HT1080 (cell line): ENCODE results near the gene DIP2C. TPM values are rescaled to one million over a fixed set of nuclear protein-coding genes. Genes with fewer than 3 reads are reported as not detected.
"Not testable (repeated sequence)": the region's sequence is repeated elsewhere in the genome, so short reads cannot be mapped to it uniquely, and the experiment has no call there.

Source experiments
- DNase-seq: peaks from one replicate; pipeline ENCODE4 v3.0.0-alpha.2; 2015; ENCODE audit warnings: low read depth
- total RNA-seq: library from RNA; depleted of rRNA; stranded (reverse); fragments of >200 nt; shearing (Covaris generic); gene quantifications from 2 replicates; pipeline ENCODE4 v1.2.3, GENCODE V29; 2014

The DIP2C gene
- total RNA-seq, 1 experiment from 2014 or later, result 3.2 TPM

DNA sequence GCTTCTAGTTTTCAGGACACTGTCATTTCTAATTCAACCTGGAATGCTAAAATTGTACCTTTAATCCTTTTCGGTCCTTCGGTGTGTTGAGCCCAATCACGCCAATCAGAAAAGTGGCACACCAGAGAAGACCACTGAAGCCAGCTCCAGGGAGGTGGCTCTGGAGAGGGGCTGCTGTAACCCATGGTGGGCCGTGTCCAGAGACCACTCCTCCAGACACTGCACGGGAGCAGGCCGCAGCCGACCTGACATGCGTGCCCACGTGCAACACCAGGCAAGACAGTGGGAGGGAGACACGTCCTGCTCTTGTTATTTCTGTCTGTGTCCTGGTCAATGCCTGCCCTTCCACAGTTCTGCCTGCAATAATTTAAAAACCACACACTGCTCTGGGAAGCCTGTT, 308.1 kb downstream of the DIP2C start:
- DNase-seq, result no peak

DNA sequence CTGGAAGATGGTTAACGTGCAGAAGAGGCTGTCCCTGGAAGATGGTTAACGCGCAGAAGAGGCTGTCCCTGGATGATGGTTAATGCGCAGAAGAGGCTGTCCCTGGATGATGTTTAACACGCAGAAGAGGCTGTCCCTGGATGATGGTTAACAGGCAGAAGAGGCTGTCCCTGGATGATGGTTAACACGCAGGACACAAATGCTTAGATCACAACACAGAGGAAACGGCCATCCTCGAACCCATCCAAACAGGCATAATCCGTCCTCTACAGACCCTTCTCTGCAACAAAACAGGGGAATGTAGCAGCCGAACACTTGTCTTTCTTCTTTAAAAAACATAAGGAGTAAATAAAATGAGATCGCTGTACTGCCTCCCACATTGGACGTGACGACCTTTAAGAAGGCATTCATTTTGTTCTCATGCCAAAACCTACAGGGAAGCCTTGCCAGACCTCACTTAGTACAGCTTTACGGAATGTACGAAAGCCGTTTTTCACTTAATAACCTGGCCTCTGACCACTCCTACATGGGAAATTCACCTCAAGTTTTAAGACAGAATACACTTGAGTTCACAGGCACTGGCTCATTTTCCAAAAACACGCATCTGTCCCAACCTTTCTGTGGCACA, 309.0 kb downstream of the DIP2C start:
- no peak for DNase-seq

DNA sequence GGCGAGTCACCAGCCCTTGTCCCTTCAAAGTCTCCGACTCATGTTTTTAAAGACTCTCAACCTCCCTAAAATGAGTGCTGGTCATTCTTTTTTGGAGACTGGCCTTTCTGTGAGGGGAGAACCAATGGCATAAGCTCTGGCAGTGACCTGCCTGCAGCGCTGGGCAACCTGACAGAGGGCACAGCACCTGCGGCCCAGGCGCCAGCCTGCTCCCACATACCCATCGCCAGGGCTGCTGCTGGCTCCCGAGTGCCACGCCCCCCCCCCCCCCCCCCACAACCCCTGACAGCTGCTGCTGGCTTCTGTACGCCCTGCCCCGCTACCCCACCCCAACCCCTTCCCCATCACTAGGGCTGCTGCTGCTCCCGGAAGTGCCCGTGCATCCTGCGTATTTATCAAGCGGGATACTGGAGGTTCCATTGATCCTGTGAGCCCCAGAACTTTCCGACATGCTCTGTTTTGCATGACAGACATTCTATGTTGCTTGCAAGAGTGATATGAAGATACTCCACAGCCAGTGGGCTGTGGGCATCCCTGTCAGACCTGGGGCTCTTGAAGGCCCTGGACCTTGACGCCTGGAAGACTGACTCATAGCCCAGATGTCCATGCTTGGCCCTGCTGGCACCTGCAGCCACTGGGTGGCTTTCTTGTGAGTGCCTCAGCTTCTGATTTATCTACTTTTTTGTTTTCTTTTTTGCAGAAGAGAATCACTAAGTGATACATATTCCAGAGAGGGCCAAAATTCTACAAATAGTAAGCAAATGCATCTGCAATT, 310.4 kb downstream of the DIP2C start:
- no peak for DNase-seq

DNA sequence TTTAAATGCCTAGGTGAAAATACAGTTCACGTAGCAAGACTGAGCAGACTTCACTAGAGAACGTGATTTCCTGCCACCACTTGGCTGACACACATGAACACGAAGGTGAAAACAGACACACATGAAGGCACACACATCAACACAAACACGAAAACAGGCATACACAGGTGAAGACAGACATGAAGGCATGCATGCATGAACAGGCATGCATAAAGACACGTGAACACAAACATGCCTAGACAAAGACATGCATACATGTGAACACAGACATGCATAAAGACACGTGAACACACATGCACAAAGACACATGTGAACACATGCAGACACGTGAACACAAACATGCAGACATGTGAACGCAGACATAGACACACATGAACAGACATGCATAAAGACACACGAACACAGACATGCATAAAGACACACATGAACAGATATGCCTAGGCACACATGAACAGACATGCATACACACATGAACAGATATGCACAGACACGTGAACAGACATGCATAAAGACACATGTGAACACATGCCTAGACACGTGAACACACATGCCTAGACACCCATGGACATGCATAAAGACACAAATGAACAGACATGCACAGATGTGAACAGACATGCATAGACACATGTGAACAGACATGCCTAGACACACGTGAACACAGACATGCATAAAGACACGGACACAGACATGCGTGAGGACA, 311.1 kb downstream of the DIP2C start:
- DNase-seq, result no peak

DNA sequence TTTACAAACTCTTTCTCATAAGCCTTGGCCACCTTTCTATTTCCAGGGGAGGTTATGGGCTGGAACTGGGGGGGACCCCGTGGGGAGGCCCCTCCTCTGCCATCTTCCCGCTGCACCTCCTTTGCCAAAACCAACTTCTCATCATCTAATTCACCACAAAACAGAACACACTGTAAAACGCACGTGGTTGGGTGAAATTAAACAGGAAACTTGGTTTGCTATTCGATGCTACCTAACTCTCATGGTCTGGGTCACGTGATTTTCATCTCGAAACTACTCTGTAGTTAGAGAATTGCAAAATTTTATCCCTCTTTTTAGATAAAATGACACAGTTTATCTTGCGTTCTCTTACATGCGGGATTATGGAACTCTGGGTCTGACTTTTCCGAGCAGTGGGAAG, 312.2 kb downstream of the DIP2C start:
- no peak for DNase-seq

DNA sequence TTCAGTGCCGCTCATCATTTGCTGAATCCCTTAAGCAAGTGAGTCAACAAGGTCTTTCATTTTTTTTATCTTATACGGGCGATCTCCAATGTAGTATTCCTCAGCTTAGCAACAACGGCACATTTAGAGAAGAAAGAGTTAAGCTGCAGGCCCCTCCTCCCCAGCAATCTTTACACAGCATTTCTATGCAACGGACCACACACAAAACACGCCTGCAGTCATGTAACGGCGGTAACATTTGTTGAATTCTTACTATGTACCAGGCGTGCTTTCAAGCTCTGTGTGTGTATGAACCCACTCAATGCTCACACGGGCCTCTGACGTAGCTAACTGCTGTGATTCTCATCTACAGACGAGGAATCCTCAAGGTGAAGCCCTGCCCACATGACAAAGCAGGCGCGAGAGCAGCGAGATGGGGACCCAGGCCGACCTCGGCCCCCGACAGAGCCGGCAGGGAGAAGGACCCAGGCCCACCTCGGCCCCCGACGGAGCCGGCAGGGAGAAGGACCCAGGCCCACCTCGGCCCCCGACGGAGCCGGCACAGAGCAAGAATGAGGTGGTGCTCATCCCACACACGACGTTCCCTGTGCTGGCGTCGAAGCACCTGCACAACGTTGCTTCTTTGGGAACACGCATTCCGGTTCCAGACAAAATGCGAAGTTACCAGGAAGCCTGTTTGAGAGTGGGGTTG, 313.5 kb downstream of the DIP2C start:
- no peak for DNase-seq

DNA sequence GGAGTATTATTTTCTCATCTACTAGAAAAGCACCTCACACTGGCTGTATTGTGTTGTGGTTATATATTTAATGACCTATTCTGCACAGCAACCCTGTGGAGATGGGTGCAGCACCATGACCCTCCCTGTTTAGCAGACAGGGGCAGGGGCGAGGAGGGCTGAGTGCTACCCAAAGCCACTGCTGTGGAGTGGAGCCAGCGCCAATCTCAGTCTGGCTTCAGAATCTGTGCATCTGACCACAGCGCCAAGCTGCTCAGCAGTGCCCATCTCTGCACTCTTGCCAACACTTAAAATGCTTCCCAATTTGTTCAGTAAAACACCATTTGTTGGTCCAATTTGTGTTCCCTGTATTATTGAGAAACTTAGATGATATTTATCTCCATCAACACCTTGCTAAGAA, 315.1 kb downstream of the DIP2C start:
- DNase-seq, result no peak

DNA sequence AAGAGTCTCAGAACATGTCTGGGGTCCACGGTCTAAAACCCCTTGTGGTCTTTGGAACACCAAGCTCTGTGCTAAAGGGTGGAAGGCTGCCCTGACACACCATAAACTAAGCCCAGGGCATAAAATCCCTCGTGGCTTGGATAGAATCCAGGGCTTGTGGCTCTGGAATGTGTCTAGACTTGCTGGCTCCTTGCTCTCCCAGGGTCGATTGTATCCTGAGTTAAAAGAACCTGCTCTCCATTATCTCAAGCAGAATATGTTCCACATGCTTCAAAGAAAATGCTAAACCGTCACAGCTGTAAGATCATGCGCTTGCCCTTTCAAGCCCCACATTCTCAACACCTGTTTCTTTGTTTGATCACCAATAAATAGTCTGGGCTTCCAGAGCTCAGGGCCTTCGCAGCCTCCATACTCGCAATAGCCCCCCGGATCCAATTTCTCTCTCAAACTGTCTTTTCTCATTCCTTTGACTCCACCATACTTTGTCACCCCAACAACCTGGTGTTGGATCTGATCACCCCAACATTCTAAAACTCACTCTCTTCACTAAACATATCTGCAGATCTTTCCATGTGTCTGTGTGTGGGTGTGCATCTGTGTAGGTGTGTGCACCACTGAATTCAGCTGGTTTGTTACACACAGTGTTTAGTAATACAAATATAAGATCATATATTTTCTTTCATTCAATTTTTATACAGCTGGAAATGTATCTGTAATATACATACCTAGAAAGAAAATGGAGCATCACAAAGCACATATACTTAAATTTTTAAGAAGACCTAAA, 315.8 kb downstream of the DIP2C start:
- DNase-seq, result peak; percentile 48

DNA sequence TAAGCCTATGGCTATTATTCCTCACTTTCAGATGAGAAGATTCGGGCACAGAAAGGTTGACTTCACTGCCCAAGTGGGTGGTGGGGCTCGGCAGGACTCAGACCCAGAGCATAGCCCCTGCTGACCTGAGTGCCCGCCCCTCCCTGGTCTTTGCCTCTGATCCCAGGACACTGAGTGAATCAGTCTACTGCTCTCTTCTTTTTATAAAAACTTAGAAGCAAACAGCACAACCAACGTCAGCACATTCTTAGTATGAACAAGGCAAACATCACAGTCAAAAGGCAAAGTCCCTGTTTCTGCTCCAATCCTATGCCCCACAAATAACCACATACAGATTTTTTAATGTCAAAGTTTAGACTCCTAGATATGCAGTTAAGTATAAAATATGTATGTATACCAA, 316.5 kb downstream of the DIP2C start:
- DNase-seq, result no peak

DNA sequence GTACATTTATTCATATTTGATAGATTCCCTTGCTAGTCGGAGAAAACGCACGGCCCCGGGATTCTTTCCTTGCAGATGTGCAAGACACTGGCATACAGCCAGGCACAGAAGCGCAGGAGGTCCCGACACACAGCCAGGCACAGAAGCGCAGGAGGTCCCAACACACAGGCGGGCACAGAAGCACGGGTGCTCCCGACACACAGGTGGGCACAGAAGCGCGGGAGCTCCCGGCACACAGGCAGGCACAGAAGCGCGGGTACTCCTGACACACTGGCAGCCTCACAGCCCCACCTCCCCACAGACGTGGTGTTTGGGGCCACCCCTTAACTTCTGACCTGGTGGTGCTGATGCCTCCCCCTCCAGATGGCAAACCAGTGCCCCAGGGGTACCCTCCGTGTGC, 316.9 kb downstream of the DIP2C start:
- DNase-seq, result no peak

DNA sequence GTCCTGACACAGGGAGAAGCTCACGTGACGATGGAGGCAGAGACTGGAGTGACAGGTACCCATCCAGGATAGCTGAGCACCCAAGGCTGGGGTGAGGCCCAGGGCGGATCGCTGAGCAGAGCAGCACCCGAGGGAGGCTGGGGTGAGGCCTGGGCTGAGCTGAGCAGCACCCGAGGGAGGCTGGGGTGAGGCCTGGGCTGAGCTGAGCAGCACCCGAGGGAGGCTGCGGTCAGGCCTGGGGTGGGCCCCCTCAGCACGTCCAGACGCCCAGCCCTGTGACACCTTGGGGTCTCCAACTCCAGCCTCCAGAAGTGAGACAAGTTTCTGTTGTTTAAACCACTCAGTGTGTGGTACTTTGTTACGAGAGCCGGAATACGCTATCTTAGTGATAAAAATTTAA, 318.0 kb downstream of the DIP2C start:
- DNase-seq, result no peak

DNA sequence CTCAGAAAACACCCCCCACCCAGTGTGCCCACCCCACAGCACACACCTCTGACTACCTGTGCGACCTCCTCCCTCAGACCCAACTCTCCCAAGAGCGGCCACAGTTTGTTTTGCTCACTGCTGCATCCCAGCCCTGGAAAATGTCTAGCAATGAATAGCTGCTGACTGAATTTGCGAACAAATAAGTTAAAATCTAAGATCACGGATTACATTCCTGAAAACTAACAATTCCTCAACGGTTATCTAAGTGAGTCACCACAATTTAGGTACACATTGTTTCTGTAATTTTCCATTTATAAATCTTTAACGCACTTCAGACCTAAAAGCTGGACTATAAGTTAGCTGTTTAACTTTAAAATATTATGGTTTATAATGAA, 319.0 kb downstream of the DIP2C start:
- no peak for DNase-seq

DNA sequence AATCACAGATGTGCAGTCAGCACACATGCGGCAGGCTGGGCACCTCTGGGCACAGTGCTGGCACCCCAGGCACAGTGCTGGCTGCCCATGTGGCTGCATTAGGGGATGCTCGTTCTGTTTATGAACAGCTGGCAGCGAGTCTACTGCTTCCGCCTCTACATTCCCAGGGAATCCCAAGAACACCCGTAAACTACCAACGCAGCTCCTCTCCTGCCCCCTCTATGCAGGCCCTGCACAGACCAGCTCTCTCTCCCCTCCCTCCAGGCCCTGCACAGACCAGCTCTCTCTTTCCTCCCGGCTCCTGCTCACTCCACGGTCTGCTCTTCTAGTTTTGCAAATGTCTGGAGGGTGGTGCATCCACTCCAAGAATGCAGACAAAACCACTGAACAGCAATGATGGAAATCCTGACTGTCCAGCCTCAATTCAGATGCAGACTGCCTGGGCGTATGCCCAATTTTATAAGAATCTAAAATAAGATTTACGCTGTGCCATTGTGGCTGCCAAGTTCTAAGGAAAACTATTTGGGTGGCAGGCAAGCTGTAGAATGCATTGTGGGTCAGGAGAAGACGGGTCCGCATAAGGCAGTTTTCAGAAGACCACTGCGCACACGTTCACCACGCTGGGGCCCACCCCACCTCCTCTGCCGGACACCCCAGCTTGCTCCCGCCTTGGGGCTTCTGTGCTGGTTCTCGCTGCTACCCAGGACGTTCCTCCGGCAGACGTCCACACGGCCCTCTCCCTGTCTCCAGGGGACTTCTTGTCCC, 319.6 kb downstream of the DIP2C start:
- DNase-seq, result no peak

DNA sequence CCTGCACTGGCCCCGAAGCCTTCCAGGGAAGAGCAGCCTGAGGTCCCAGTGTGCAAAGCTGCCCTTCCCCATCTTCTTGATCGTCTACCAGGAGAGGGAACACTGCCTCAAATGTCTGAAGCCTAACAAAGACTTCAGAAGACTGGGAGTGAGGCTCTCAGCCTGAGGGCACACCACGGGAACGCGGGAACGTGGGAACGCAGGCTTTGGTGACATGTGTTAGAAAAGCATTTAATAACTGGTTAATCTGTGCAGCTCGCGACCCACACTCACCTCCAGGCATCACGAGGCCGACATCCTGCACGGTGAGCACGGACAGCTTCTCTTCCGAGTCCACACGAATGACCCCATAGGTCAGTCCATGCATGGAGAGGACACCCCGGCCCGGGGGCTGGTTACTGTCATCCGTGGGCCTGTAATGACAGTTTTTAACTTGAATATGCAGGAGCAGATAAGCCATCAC, 320.2 kb downstream of the DIP2C start:
- DNase-seq, result no peak

DNA sequence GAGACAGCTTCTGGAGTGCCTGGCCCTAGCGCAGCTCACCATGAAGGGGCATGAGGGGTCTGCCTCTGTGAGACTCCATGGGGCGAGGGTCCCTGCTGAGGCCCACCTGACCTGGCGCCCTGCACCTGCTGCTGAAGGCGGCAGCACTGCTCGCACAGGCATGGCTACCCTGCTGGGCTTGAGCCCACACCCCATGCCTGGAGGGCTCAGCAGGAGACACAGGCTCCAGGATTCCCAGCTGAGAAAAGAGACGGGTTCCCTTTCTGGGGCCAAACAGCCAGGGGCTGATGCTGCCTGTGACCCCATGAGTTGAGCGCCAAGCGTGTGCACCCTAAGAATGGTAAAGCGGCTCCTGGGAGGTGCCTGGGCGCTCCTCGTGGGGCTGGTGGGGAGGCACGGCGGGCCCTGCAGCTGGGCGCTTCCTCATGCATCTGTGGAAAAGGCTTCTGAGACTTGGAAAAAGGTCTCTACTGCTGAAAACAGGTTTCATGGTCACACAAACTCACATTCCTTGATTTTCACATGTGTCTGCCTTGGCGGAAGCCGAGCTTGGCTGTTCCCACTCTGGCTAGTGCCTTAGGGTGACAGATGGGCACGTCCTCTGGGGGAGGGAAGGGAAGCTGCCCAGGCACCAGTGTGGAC, 320.8 kb downstream of the DIP2C start:
- no peak for DNase-seq

DNA sequence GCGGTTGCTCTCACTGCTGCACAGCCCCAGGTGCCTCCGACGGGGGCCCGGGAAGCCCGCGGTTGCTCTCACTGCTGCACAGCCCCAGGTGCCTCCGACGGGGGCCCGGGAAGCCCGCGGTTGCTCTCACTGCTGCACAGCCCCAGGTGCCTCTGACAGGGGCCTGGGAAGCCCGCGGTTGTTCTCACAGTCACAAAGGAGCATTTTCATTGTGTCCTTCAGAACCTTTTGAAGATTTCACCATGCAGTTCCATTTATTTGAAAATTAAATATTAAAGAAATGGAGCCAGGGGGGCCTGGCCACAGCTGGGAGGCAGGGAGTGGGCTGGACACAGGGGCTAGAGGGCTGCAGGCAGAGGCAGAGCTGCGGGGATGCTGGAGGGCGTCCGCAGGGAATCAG, 321.4 kb downstream of the DIP2C start:
- DNase-seq, result not testable (repeated sequence)

DNA sequence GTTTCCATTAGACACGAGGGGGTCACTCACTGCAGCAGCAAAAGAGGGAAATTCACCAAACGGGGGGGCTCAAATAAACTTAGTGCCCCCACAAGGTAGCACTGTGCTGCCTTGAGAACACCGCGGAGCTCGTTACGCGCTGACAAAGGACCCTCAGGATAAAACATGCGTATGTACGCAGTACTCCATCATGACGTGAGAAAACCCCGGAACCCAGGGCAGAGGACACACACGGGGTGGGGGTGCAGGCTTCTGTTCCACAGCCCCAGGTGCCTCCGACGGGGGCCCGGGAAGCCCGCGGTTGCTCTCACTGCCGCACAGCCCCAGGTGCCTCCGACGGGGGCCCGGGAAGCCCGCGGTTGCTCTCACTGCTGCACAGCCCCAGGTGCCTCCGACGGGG, 321.8 kb downstream of the DIP2C start:
- no peak for DNase-seq

DNA sequence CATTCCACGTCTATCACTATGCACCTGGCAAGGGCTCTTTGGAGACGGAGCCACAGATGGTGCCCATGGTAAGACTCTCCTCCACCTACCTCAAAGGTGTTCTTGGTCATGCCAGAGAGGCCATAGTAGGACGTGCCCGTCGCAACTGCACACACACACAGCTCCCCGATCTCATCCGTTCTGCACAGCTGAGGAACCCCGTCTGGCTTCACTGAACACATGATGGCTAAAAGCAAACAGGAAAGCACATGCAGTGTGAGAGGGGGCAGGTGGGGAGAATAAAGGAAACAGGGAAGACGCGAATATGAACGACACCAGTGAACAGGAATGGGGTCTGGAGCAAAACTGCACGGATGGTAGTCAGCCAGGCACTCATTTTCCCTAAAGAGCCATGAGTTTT, 323.3 kb downstream of the DIP2C start:
- DNase-seq, result no peak

DNA sequence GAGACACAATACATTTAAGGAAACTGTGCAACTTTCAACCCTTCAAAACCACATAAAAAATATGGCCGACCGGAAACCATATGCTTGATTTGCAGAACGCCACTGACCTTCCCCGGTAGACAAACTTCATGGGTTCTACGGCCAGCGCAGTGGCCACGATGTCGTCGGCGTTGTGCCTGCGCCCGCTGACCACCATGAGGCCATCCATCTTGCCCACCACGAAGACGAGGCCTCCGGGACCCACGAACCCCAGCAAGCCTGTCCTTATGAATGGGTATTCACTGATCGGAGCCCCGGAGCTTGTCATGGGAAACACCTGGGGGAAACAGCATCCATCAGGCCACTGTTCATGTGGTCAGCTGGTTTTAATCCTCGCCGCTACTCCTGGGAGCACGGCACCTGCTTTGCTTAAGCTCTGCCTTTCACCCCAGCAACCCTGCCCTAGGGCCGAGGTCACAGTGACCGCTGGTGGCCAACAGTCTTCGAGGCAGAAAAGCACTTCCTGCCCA, 325.1 kb downstream of the DIP2C start:
- DNase-seq, result no peak

DNA sequence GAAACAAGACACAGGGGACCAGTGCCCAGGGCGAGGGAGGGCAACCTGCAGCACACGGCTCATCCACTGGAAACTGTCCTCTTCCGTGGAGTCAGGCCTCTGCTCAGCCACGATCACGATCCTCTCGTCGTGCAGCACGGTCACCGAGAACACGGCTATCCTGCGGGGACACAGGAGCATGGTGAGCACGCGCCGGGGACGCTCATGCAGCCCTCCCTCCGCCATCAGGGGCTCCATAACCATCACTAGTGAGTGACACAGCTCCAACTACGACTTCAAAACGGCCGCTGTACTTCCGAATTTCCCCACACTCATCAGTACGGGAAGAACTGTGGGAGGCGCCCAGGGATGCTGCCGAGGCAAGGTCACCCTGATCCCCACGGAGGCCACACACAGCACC, 326.3 kb downstream of the DIP2C start:
- DNase-seq, result no peak
